Tibial nerve (tissue), 4 donors: Measurements from ENCODE around the gene EXT2. TPM values are rescaled to one million over a fixed set of nuclear protein-coding genes. Genes with fewer than 3 reads are reported as not detected.

Experiments used
- DNase-seq, 2 donors: peaks; one replicate each; pipeline ENCODE4 v3.0.0-alpha.2; 2019; ENCODE audit warnings: low spot score in 2 of 2
- H3K27ac ChIP-seq, 4 donors: fragments of 200-600 bp; sonication (generic) in 3 of 4; one replicate each; pipeline ENCODE4 v1.5.1; 2017 to 2019; ENCODE audit warnings: mild to moderate bottlenecking in 1 of 4
- H3K27me3 ChIP-seq, 2 donors: fragments of 200-600 bp; sonication (generic) in 1 of 2; one replicate each; pipeline versions ENCODE4 v1.5.1 to v1.6.0; 2017 to 2019
- H3K36me3 ChIP-seq, 3 donors: fragments of 200-600 bp; sonication (generic); one replicate each; pipeline ENCODE4 v1.5.1; 2018 to 2019
- H3K4me1 ChIP-seq, 4 donors: fragments of 200-600 bp; sonication (generic) in 3 of 4; one replicate each; pipeline ENCODE4 v1.5.1; 2017 to 2019
- H3K4me3 ChIP-seq, 4 donors: fragments of 200-600 bp; sonication (generic) in 3 of 4; one replicate each; pipeline ENCODE4 v1.5.1; 2017 to 2019; ENCODE audit warnings: mild to moderate bottlenecking in 1 of 4, moderate library complexity in 1 of 4
- H3K9me3 ChIP-seq, 4 donors: fragments of 200-600 bp; sonication (generic) in 3 of 4; one replicate each; pipeline ENCODE4 v1.5.1; 2017 to 2019
- CTCF ChIP-seq, 5 experiments: fragments of 200-600 bp in 3 of 5; fragments of 450-650 bp in 2 of 5; sonication (generic) in 3 of 5; IDR thresholded peaks; one replicate each; pipeline ENCODE4 v1.5.1; 2016 to 2019; ENCODE audit warnings: antibody characterized with exemption in 5 of 5, mild to moderate bottlenecking in 3 of 5, moderate library complexity in 2 of 5
- EP300 ChIP-seq, 2 donors: sonication (generic); formaldehyde crosslinking; IDR thresholded peaks; one replicate each; pipeline ENCODE4 v1.6.1; 2017; ENCODE audit warnings: antibody characterized with exemption in 2 of 2, mild to moderate bottlenecking in 1 of 2
- POLR2A ChIP-seq, 2 donors: fragments of 450-650 bp; IDR thresholded peaks; one replicate each; pipeline ENCODE4 v1.6.1; 2017; ENCODE audit warnings: antibody characterized with exemption in 2 of 2, mild to moderate bottlenecking in 2 of 2, moderate library complexity in 2 of 2
- WGBS, 2 donors: methylation state at CpG; one replicate each; pipeline ENCODE4 v1.1.5; 2018; 5-methylcytosine and 5-hydroxymethylcytosine counted together
- total RNA-seq, 4 donors: library from RNA; depleted of rRNA; stranded (reverse); fragments of >200 nt; gene quantifications; one replicate each; pipeline ENCODE4 v1.1.0, GENCODE V29; 2016

The EXT2 gene
- total RNA-seq, 4 donors from 2014 or later = 69.3 to 80.0 (median 73.1) TPM

GRCh38 chr11:44219830-44220796, 124.6 kb downstream of the EXT2 start:
- Histone ChIP-seq H3K27ac (no peak overlapping the region), H3K4me1 (peaks cover 0 to 20% (median 0%) of the 10 kb centered on the region in 4 donors), H3K27me3 (no peaks in the 10 kb centered on the region), H3K4me3 (no peak overlapping the region), H3K36me3 (no peaks in the 10 kb centered on the region), H3K9me3 (no peaks in the 10 kb centered on the region)
- 81 to 89% methylated on average over 4 of the region's 4 CpGs for WGBS, 2 donors
- DNase-seq = no peak
- no peak for TF ChIP-seq POLR2A (IDR thresholded peaks at IDR 0.05)
- no peak for TF ChIP-seq EP300 (IDR thresholded peaks at IDR 0.05)
- no peak for TF ChIP-seq CTCF (IDR thresholded peaks at IDR 0.05)

- H3K36me3 ChIP-seq = no peaks in the 10 kb centered on the region
- H3K4me3 ChIP-seq = no peak overlapping the region
- no peaks in the 10 kb centered on the region for H3K27me3 ChIP-seq
- no peak overlapping the region for H3K27ac ChIP-seq
- no peak for DNase-seq
- 29% methylated on average over 3 of the region's 3 CpGs for WGBS, 2 donors
- H3K4me1 ChIP-seq = peaks cover 0 to 23% (median 0%) of the 10 kb centered on the region in 4 donors
- no peaks in the 10 kb centered on the region for H3K9me3 ChIP-seq
- TF ChIP-seq CTCF (IDR thresholded peaks at IDR 0.05) (no peak), POLR2A (IDR thresholded peaks at IDR 0.05) (no peak), EP300 (IDR thresholded peaks at IDR 0.05) (no peak)
Measured at GRCh38 chr11:44221456-44221855, 126.0 kb downstream of the EXT2 start.

GRCh38 chr11:44221992-44222391, 126.5 kb downstream of the EXT2 start:
- no peaks in the 10 kb centered on the region for H3K9me3 ChIP-seq
- H3K27ac ChIP-seq = no peak overlapping the region
- H3K4me1 ChIP-seq = peaks cover 0 to 23% (median 0%) of the 10 kb centered on the region in 4 donors
- TF ChIP-seq POLR2A (IDR thresholded peaks at IDR 0.05) (no peak), EP300 (IDR thresholded peaks at IDR 0.05) (no peak), CTCF (IDR thresholded peaks at IDR 0.05) (no peak)
- no peaks in the 10 kb centered on the region for H3K27me3 ChIP-seq
- no peaks in the 10 kb centered on the region for H3K36me3 ChIP-seq
- H3K4me3 ChIP-seq = no peak overlapping the region
- no peak for DNase-seq
- WGBS, 2 donors = 80 to 89% methylated on average over 2 of the region's 2 CpGs

DNA sequence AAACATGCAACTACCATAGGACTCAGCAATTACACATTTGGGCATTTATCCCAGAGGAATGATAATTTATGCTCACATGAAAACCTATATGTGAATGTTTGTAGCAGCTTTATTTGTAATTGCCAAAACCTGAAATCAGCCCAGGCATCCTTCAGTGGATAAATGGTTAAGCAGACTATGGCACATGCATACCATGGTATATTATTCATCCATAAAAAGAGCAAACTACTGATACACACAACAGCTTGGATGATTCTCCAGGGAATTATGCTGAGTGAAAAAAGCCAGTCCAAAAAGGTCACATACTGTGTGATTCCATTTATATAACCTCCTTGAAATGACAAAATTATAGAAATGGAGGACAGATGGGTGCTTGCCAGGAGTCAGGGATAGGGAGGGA, 127.8 kb downstream of the EXT2 start:
- no peaks in the 10 kb centered on the region for H3K36me3 ChIP-seq
- H3K4me3 ChIP-seq = no peak overlapping the region
- no peak overlapping the region for H3K27ac ChIP-seq
- no peaks in the 10 kb centered on the region for H3K9me3 ChIP-seq
- no peak for DNase-seq
- H3K27me3 ChIP-seq = no peaks in the 10 kb centered on the region
- no peak for TF ChIP-seq CTCF (IDR thresholded peaks at IDR 0.05)
- no peak for TF ChIP-seq EP300 (IDR thresholded peaks at IDR 0.05)
- TF ChIP-seq POLR2A (IDR thresholded peaks at IDR 0.05) = no peak
- H3K4me1 ChIP-seq = peaks cover 0 to 23% (median 0%) of the 10 kb centered on the region in 4 donors

- no peaks in the 10 kb centered on the region for H3K36me3 ChIP-seq
- 58 to 70% methylated on average over 3 of the region's 3 CpGs for WGBS, 2 donors
- H3K4me1 ChIP-seq = peaks cover 0 to 27% (median 0%) of the 10 kb centered on the region in 4 donors
- H3K4me3 ChIP-seq = no peak overlapping the region
- no peaks in the 10 kb centered on the region for H3K9me3 ChIP-seq
- H3K27me3 ChIP-seq = no peaks in the 10 kb centered on the region
- no peak for DNase-seq
- H3K27ac ChIP-seq = no peak overlapping the region
- TF ChIP-seq EP300 (IDR thresholded peaks at IDR 0.05) (no peak), POLR2A (IDR thresholded peaks at IDR 0.05) (no peak), CTCF (IDR thresholded peaks at IDR 0.05) (no peak)
Measured at GRCh38 chr11:44224867-44225501, 129.5 kb downstream of the EXT2 start.
